AG10803 (cell line): ENCODE results near the gene FTO.

Experiments used
- DNase-seq: peaks from one replicate; pipeline ENCODE4 v3.0.0; 2010; ENCODE audit warnings: low read depth
- H3K4me3 ChIP-seq: 2 replicates; pipeline ENCODE4 v1.5.1; 2011; ENCODE audit warnings: mild to moderate bottlenecking, low read length, control low read depth
- TF ChIP-seq, protein P1 (sequence below): conservative IDR thresholded peaks from 2 replicates; pipeline ENCODE4 v1.5.1; 2011; ENCODE audit warnings: mild to moderate bottlenecking, low read length, control low read depth, inconsistent platforms

Gene FTO

DNA sequence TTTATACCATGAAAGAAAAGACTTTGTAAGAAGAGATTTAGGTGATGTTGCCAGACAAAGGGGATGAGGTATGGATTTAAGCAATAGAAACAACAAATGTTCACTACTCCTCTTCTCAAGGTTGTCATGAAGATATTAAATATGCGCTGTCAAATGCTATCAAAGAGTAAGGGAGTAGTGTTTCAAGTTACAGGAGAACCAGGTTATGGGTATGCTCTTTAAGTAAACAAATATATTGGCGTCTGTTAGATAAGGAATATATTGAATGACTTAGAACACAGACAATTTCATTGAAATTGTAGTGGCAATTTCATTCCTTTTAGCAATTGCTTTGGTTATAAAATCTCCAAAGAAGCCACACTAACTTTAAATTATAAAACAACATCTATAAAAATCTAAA is 229.0 kb downstream of the FTO start:
- no peak overlapping the region for H3K4me3 ChIP-seq
- TF ChIP-seq, protein P1, sequence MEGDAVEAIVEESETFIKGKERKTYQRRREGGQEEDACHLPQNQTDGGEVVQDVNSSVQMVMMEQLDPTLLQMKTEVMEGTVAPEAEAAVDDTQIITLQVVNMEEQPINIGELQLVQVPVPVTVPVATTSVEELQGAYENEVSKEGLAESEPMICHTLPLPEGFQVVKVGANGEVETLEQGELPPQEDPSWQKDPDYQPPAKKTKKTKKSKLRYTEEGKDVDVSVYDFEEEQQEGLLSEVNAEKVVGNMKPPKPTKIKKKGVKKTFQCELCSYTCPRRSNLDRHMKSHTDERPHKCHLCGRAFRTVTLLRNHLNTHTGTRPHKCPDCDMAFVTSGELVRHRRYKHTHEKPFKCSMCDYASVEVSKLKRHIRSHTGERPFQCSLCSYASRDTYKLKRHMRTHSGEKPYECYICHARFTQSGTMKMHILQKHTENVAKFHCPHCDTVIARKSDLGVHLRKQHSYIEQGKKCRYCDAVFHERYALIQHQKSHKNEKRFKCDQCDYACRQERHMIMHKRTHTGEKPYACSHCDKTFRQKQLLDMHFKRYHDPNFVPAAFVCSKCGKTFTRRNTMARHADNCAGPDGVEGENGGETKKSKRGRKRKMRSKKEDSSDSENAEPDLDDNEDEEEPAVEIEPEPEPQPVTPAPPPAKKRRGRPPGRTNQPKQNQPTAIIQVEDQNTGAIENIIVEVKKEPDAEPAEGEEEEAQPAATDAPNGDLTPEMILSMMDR = no peak

DNA sequence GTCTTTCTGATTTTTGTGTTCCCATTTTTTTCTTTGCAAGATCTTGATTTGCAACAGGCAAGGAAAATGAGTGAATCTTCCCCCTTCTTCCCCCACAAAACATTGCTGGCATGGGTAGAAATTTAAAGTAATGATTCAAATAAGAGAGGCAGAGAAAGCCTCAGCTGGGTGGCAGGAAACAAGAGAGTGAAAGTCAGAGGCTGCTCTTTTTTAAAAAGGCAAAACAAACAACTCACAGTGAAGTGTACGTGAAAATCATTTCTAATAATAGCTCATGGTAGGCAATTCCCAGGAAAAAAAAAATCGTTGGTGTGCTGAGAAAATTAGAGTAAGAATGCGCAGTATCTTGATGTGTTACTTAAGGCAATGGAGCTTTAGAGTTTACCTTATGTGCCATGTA is 229.5 kb downstream of the FTO start:
- H3K4me3 ChIP-seq = no peak overlapping the region
- no peak for DNase-seq
- TF ChIP-seq, protein P1 = no peak

More for the DNA sequence above, 229.0 kb downstream of the FTO start:
- DNase-seq = no peak

DNA sequence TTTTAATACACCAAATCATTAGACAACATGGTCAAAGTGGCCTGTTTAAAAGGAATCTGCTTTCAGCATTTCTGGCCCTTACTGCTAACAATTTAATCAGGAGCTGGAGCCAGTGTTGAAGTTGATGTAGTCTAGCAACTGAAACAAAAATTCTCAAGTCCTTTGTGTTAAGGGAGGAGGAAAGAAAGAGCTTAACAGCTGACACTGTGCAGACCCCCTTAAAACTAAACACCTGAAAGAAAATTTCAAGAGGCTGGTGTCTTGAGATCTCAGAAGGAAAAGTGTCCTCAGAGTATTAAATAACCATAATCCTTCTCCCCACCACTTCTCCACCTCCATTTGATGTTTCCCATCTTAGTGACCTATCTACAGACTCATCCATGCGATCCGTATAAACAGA is 232.1 kb downstream of the FTO start:
- DNase-seq = no peak
- H3K4me3 ChIP-seq = no peak overlapping the region
- TF ChIP-seq, protein P1 = no peak

DNA sequence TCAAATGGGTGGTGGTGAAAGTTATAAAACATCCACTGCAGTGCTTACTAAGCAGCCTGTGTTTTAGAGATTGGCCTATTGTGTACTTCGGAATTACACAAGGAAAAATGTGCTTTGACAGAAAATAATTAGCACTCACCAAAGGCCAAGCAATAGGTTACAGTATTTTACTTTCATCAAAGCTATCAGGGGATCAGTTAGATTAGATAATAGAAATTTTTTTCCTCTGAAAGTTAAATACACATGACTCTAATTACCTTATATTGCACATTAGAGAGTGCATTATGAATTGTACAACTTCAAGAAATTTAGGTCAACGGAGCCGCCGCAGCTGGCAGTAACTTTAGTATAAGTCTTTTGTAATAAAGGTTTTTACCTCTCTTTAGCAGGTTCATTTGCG is 232.6 kb downstream of the FTO start:
- TF ChIP-seq, protein P1 = no peak
- no peak for DNase-seq
- H3K4me3 ChIP-seq = no peak overlapping the region

DNA sequence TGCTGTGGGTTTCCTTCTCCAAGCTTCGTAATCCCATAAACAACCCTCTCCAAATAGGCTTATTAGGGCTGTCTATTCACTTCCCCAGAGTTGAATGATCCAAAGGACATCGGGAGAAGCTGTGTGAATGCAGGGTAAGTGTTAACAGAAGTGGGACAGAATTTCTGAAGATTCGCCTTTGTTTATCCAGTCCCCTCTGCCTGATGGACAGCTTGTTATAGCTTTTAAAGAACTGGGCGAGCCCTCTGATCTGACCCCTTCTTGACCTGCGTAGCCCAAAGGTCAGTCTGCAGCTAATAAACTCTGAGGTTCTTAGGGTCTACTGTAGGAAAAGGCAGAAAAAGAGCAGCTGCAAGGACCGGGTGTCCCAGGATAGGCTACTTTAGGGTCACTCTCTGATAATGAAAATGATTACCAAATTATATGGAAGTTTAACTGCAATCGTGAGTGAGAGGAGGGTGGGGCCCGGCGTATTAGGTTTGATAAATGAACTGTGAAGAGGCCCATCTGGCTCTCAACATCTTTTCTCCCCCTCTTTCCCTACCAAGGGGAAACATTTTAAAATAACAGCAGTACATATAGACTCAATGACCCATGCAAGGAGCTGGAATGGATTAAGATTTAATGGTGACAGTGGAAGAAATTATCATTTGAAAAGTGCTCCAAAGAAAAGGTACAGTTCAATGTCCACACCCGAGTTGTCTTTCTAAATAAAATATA is 233.4 kb downstream of the FTO start:
- TF ChIP-seq, protein P1 = no peak
- DNase-seq = no peak
- H3K4me3 ChIP-seq = no peak overlapping the region

DNA sequence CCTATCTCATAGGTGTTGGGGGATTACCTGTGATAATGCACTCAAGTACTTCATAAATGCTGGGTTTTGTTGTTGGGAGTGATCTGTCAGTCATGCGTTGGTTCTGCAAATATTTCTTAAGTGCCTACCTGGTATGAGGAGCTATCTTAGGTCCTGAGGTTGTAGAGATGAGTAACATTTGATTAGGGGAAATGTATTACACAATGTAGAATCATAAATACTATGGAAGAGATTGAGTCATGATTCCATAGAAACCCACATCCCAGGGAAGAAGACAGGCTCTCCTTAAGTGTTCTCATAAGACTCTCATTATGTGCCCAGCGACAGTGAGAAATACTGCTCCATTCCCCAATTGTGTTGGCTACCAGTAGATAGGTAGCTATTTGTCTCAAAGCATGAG is 240.1 kb downstream of the FTO start:
- TF ChIP-seq, protein P1 = no peak
- H3K4me3 ChIP-seq = no peak overlapping the region
- DNase-seq = peak; percentile 9

DNA sequence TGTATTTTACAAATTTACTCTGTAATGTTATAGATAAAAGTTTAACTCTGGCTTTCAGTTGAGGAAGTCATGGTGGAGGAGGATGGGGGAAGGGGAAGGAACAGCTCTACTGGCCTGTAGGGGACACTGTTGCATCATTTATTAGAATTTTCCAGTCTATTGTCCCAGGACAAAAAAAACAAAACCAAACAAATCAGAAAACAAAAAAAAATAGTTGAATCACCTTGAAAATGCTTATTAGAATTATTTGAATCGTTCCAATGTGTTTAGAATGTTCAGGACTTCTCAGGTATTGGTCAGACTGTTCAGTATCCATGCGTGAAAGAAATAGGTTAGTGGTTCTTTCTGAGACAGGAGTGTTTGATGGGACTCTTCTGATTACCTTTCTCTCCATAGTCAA is 242.0 kb downstream of the FTO start:
- H3K4me3 ChIP-seq = no peak overlapping the region
- TF ChIP-seq, protein P1 = peak; percentile 84
- peak; percentile 56 for DNase-seq
